Transverse colon (tissue), 3 donors: ENCODE measurements around the gene LTBP4.

Experiments used
- CTCF ChIP-seq, 5 experiments: fragments of 200-600 bp in 3 of 5; fragments of 450-650 bp in 2 of 5; sonication (generic) in 3 of 5; IDR thresholded peaks; 1 replicate in 2 of 5; 2 replicates in 3 of 5; pipeline ENCODE4 v1.5.1; 2016 to 2017; ENCODE audit warnings: antibody characterized with exemption in 5 of 5, inconsistent platforms in 3 of 5, mild to moderate bottlenecking in 2 of 5, moderate library complexity in 1 of 5
- POLR2A ChIP-seq: fragments of 450-650 bp; IDR thresholded peaks from one replicate; pipeline ENCODE4 v1.6.1; 2016; ENCODE audit warnings: antibody characterized with exemption, mild to moderate bottlenecking, moderate library complexity

- TF ChIP-seq POLR2A (no peak), CTCF (IDR thresholded peaks at IDR 0.05) (no peak)
Observed at GRCh38 chr19:40666803-40667438, 65.8 kb downstream of the LTBP4 start.
